Thyroid gland (tissue), 4 donors: ENCODE data around the gene CLIP3.

Experiments used
- CTCF ChIP-seq, 6 experiments: fragments of 200-600 bp in 3 of 6; fragments of 450-650 bp in 3 of 6; sonication (generic) in 3 of 6; IDR thresholded peaks; one replicate each; pipeline ENCODE4 v1.5.1; 2016 to 2019; ENCODE audit warnings: antibody characterized with exemption in 6 of 6, mild to moderate bottlenecking in 2 of 6, inconsistent platforms in 1 of 6, moderate library complexity in 1 of 6
- POLR2A ChIP-seq, 2 donors: fragments of 450-650 bp; IDR thresholded peaks; one replicate each; pipeline ENCODE4 v1.6.1; 2017; ENCODE audit warnings: antibody characterized with exemption in 2 of 2, mild to moderate bottlenecking in 2 of 2, moderate library complexity in 1 of 2

- TF ChIP-seq CTCF (IDR thresholded peaks at IDR 0.05) (no peak), POLR2A (IDR thresholded peaks at IDR 0.05) (no peak)
Measured at GRCh38 chr19:36041831-36042230, 9.2 kb upstream of the CLIP3 start.
